ENCODE measurements around the gene ADAM33. TPM values are rescaled to one million over a fixed set of nuclear protein-coding genes. Genes with fewer than 3 reads are reported as not detected.

ADAM33 gene
- total and polyA plus RNA-seq, 8 donors = 4.6 to 143 (median 28.3) TPM

DNA sequence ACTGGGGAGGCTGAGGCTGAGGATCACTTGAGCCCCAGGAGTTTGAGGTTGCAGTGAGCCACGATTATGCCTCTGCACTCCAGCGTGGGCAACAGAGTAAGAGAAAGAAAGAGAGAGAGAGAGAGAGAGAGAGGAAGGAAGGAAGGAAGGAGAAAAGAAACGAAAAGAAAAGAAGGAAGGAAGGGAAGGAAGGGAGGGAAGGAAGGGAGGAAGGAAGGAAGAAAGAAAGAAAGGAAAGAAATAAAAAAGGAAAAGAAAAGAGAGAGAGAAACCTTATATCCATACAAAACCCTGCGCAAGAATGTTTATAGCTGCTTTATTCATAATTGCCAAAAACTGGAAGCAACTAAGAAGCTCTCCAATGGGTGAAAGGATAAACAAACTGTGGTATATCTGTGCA lies 42.5 kb upstream of the ADAM33 start:
- Histone ChIP-seq H3K27me3 (peaks cover 0 to 48% (median 0%) of the 10 kb centered on the region in 3 donors), H3K4me3 (no peak overlapping the region), H3K36me3 (no peaks in the 10 kb centered on the region), H3K27ac (no peak overlapping the region), H3K4me1 (peaks cover 0 to 8% (median 0%) of the 10 kb centered on the region in 4 donors), H3K9me3 (no peaks in the 10 kb centered on the region)
- TF ChIP-seq POLR2A (IDR thresholded peaks at IDR 0.05) (no peak), EP300 (IDR thresholded peaks at IDR 0.05) (no peak), POLR2AphosphoS5 (IDR thresholded peaks at IDR 0.05) (no peak)
- TF ChIP-seq, protein P1, sequence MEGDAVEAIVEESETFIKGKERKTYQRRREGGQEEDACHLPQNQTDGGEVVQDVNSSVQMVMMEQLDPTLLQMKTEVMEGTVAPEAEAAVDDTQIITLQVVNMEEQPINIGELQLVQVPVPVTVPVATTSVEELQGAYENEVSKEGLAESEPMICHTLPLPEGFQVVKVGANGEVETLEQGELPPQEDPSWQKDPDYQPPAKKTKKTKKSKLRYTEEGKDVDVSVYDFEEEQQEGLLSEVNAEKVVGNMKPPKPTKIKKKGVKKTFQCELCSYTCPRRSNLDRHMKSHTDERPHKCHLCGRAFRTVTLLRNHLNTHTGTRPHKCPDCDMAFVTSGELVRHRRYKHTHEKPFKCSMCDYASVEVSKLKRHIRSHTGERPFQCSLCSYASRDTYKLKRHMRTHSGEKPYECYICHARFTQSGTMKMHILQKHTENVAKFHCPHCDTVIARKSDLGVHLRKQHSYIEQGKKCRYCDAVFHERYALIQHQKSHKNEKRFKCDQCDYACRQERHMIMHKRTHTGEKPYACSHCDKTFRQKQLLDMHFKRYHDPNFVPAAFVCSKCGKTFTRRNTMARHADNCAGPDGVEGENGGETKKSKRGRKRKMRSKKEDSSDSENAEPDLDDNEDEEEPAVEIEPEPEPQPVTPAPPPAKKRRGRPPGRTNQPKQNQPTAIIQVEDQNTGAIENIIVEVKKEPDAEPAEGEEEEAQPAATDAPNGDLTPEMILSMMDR (IDR thresholded peaks at IDR 0.05) = no peak
- intact Hi-C loops (cut with DNase I; ENCODE audit: low total_unique reads) = no loop called here
- no peak for DNase-seq
- WGBS, 5 donors = 65 to 75% (median 66%) methylated on average over 4 of the region's 4 CpGs

DNA sequence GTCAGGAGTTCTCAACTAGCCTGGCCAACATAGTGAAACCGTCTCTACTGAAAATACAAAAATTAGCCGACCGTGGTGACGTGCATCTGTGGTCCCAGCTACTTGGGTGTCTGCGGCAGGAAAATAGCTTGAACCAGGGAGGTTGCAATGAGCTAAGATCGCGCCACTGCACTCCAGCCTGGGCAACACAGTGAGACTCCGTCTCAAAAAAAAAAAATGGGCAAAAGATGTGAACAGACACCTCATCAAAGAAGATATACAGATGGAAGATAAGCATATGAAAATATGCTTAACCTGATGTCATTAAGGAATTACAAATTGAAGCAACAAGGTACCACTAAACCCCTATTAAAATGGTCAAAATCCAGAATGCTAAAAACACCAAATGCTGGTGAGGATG lies 41.5 kb upstream of the ADAM33 start:
- Histone ChIP-seq H3K27ac (no peak overlapping the region), H3K4me1 (peaks cover 0 to 8% (median 0%) of the 10 kb centered on the region in 4 donors), H3K9me3 (no peaks in the 10 kb centered on the region), H3K36me3 (no peaks in the 10 kb centered on the region), H3K4me3 (no peak overlapping the region), H3K27me3 (peaks cover 0 to 44% (median 0%) of the 10 kb centered on the region in 3 donors)
- no peak for DNase-seq
- 90 to 94% (median 94%) methylated on average over 8 of the region's 8 CpGs for WGBS, 5 donors
- intact Hi-C loops (cut with DNase I; ENCODE audit: low total_unique reads) = no loop called here
- no peak for TF ChIP-seq POLR2A (IDR thresholded peaks at IDR 0.05)
- TF ChIP-seq EP300 (IDR thresholded peaks at IDR 0.05) = no peak
- TF ChIP-seq, protein P1 (IDR thresholded peaks at IDR 0.05) = no peak
- no peak for TF ChIP-seq POLR2AphosphoS5 (IDR thresholded peaks at IDR 0.05)

DNA sequence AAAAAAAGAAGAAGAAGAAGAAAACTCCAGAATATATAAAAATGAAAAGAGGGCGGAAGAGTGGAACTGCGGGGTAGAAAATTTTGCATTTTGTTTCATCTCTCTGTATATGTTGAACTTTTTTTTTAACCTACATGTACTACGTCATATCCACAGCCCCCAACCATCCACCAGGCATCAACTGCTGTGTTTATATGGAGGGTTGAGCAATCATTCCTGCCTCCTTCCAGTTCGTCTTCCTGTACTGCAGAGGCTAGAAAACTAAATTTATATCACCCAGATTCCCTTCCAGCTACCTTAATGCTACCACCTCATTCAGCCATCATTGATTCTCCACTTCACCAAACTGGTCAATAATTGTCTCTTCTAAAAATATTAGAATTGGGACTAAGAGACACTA lies 40.1 kb upstream of the ADAM33 start:
- intact Hi-C loops (cut with DNase I; ENCODE audit: low total_unique reads) = no loop called here
- Histone ChIP-seq H3K4me1 (no peaks in the 10 kb centered on the region), H3K9me3 (no peaks in the 10 kb centered on the region), H3K4me3 (no peak overlapping the region), H3K27ac (no peak overlapping the region), H3K27me3 (peaks cover 0 to 31% (median 0%) of the 10 kb centered on the region in 3 donors), H3K36me3 (no peaks in the 10 kb centered on the region)
- TF ChIP-seq POLR2AphosphoS5 (IDR thresholded peaks at IDR 0.05) (no peak), EP300 (IDR thresholded peaks at IDR 0.05) (no peak), POLR2A (IDR thresholded peaks at IDR 0.05) (no peak)
- TF ChIP-seq, protein P1 (IDR thresholded peaks at IDR 0.05) = no peak
- DNase-seq = no peak
- WGBS, 5 donors = 81 to 89% (median 85%) methylated on average over 4 of the region's 4 CpGs

DNA sequence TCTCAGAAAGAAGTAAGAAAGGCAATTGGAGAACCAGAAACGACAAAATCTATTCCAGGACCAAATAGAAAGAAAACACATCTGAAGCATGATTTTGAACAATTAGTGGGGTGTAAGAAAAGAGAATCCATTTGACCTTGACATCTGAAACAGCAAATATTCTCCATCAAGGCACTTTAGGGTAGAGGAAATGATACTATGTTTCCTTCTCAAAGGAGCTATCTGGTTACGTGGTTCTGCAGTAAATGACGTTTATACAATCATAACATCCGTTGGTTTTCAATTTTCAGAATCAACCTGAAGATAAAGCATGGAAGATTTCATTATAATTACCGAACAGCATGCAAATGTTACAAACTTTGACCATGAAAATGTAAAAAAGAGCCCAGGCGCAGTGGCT lies 38.8 kb upstream of the ADAM33 start:
- intact Hi-C loops (cut with DNase I; ENCODE audit: low total_unique reads) = no loop called here

More for the DNA sequence above, 38.8 kb upstream of the ADAM33 start:
- Histone ChIP-seq H3K9me3 (no peaks in the 10 kb centered on the region), H3K4me1 (no peaks in the 10 kb centered on the region), H3K36me3 (no peaks in the 10 kb centered on the region), H3K27me3 (peaks cover 0 to 18% (median 0%) of the 10 kb centered on the region in 3 donors), H3K27ac (no peak overlapping the region), H3K4me3 (no peak overlapping the region)
- TF ChIP-seq EP300 (IDR thresholded peaks at IDR 0.05) = no peak
- TF ChIP-seq POLR2A (IDR thresholded peaks at IDR 0.05) = no peak
- no peak for TF ChIP-seq POLR2AphosphoS5 (IDR thresholded peaks at IDR 0.05)
- TF ChIP-seq, protein P1 (IDR thresholded peaks at IDR 0.05) = no peak
- no peak for DNase-seq
- 48 to 62% (median 55%) methylated on average over 6 of the region's 6 CpGs for WGBS, 5 donors
